GM21737 (cell line): Measurements from ENCODE around the gene ZBTB7A.

Experiments used
- ATAC-seq: cut with Tn5 transposase; IDR thresholded peaks from one replicate; pipeline ENCODE4 v1.9.1; 2021; ENCODE audit warnings: mild to moderate bottlenecking, moderate library complexity; ENCODE audit not compliant: unreplicated experiment

Gene ZBTB7A

GRCh38 chr19:4066682-4067395 is at the start of gene ZBTB7A:
ZBTB7A (minus strand) TSS chr19:4066899; CDS start chr19:4055232, 11,667 bp downstream.
- ATAC-seq = no peak

GRCh38 chr19:4115818-4116385 is 49.2 kb upstream of the ZBTB7A start:
- no peak for ATAC-seq

GRCh38 chr19:4115050-4115817 is 48.5 kb upstream of the ZBTB7A start:
- ATAC-seq = peak; percentile 74

GRCh38 chr19:4114181-4114580 is 47.5 kb upstream of the ZBTB7A start:
- no peak for ATAC-seq

DNA sequence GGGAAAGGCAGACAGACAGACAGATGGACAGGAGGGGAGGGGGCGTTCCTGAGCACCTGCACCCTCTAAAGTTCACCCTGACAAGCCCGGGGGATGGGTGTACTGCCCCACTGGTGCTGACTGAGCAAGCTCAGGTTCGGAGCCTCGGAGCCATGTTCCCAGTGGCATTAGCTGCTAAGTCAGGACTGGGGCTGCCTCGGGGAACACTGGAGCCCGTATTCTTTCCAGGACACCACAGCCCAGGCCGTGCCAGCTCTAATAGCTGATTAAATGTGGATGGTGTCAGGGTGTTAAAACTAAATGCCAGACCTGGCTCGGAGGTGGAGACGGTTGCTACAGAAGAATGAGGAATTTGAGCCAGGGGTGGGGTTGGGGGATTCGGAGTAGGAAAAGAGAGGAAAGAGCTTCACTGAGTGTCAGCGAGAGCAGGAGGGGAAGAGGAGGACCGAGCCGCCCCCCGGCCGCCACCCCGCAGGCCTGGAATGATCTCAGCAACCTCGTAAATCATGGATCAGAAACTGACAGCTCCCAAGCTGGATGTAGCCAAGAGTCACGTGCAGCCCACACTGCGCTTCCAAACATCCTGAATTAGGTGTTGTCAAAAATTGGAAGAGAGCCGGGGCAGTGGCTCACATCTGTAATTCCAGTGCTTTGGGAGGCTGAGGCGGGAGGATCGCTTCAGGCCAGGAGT is 46.8 kb upstream of the ZBTB7A start:
- no peak for ATAC-seq

GRCh38 chr19:4112367-4112766 is 45.7 kb upstream of the ZBTB7A start:
- no peak for ATAC-seq

- no peak for ATAC-seq
Measured at GRCh38 chr19:4109626-4109945, 42.9 kb upstream of the ZBTB7A start.

GRCh38 chr19:4108767-4109625 is 42.3 kb upstream of the ZBTB7A start:
- no peak for ATAC-seq

GRCh38 chr19:4103080-4103433 is 36.4 kb upstream of the ZBTB7A start:
- ATAC-seq = no peak

DNA sequence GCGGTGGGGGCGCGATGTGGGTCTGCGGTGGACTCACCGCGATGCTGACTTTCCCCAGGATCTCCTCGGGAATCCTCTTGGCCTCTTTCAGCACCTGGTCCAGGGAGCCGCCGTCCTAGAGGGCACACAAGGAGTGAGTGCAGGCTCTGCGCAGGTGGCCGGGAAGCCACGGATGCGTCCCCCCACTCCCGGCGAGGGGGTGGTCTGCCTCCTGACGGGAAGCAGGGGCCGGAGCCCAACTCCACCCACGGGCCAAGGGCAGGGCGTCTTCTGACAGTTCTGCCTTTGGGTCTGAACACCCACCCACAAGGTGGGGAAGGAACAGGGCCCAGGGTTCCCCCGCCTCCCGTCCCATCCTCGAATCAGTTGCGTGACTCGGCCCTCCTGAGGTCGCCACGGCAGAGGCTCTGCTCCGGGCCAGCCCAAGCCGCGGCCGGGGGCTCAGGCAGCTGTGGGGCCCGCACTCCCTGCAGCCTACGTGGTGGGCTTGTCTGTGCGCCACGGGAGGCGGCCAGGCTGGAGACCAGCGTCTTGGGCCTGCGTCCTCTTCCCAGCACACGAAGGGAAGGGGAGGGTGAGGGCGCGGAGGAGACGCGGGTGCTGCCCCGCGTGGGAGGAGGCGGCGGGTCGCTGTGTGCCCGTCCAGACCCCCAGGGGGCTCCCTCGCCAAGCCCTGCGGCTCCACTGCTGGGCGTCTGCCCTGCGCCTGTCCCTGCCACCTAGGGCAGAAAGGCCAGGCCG is 35.8 kb upstream of the ZBTB7A start:
- ATAC-seq = no peak

GRCh38 chr19:4101496-4101770 is 34.7 kb upstream of the ZBTB7A start:
- ATAC-seq = no peak

DNA sequence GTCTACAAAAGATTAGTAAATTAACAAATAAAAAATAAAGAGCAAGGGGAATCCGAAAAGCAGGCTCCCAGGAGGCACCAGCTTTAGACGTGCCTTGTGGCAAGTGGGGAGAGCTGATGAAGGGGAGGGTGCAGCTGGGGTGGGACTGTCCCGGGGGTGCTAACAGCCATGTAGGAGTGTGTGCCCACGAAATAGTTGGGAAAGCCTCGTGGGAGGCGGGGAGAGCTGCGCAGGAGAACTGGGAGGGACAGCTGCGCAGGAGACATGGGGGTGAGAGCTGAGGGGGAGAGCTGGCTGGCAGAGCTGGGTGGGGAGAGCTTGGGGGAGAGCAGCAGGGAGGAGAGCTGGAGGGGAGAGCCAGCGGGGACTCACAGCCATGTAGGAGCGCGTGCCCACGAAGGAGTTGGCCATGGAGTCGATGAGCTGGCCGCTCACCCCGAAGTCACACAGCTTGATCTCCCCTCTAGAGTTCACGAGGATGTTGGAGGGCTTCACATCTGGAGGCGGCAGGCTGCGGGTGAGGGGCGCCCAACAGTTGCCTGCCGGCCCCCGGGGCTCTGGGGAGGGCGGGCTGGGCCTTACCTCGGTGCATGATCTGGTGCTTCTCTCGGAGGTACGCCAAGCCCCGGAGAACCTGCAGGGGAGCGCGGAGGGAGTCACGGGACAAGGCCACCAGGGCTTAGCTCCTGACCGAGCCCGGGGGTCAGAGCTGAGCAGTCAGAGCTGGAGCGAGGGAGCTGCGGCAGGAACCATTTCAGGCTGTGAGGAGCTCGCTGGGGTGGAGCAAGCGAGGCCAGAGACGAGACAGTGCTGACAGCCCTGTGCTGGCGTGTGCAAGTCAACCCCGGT is 34.2 kb upstream of the ZBTB7A start:
- no peak for ATAC-seq

DNA sequence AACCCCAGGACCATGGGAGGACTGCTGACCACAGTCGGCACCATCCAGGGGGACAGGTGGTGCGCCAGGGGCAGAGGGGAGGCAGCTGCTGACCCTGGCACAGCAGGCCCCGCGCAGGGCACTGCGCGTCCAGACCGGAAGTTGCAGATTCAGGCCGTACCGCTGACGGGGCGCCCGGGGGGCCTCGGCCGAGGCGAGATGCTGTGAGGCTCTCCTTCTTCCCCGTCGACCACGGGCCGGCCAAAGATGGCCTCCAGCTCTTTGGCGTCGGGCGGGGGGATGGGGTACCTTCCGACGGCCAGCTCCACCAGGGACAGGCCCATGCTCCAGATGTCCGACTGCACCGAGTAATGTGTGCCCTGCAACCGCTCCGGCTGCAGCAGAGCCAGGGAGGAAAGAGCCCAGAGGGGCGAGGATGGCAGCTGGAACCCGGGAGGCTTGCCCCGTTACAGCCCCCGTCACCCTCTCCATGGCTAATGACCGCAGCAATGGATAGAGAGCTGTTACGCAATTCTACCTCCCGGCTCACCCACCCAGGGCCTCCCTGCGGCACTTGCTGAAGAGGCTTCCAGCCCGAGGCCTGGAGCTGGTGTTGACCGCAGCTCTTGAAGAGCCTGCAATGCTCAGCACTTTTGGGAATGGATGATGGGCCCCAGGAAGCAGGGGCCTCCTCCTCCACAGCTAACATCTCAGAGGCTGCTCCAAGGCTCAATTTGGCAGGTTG is 32.5 kb upstream of the ZBTB7A start:
- no peak for ATAC-seq

DNA sequence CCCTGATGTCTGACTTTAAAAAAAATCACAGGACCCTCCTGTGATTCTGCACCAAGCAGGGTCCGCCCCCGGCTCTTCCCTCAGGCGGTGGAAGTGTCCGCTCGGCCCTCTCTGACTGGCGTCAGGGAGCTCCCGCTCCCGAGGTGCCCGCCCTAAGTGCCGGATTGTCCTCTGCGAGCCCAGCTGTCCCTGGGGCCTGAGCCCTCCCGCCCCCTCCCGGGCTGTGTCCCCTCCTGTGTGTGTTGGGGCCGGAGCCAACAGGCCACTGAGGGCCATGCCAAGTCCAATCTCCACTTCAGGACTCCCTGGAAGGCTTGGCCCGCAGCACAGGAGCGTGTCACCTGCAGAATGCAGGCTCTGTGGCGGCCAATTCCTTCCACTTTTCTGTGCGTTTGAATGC is 31.8 kb upstream of the ZBTB7A start:
- no peak for ATAC-seq

- ATAC-seq = no peak
Measured at GRCh38 chr19:4097501-4097900, 30.8 kb upstream of the ZBTB7A start.

DNA sequence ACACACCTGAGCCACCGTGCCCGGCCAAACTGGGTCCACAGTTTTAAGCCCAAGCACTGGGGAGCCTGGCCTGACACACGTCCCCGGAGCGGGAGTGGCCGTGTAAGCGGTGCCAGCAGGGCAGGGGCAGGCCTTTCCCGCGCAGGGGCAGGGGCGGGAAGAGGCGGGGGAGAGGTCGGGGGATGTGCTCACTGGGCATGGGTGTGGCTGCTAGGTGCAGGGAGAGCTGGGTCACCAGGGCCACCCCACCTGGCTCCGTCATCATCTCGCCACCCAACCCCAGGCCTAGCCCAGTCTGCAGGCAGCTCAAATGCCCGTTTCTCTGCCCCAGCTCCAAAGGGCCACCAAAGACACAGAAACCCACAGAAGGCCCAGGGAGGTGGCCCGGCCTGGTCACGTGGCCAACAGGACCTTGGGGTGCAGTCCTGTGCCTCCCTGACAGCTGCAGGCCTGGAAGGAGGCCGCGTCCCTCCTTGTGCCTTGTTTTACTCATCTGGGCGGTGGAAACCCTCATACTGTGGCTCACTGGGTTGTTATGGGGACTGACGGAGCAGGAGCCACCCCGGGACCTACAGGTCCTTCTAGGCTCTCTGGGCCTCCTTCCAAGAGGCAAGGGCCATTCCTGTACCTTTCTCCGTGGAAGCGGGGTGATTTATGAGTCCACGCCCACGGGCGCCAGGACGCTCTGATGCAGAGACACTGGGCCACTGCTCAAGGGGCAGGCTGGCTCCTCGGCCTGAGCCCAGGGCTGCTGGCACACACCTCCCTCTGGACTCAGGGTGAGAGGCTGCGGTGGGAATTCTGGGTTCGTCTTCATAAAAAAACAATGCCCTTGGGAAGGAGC is 29.6 kb upstream of the ZBTB7A start:
- no peak for ATAC-seq

DNA sequence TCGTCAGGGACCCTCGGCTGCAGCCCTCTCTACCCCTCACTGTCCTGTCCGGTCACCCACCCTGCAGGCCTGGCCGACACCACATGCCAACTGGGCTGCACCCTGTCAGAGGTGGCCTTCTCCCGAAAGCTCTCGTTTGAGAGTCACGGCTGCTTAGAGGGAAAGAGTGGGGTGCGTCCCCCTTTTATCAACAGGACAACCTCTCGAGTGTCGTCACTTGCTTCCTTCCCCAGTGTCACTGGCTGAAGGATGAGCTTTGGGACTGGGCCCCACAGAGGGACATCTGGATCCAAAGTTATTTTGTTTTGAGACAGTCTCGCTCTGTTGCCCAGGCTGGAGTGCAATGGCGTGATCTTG is 28.8 kb upstream of the ZBTB7A start:
- no peak for ATAC-seq
